IMR-90 (cell line): Measurements from ENCODE around the gene KNTC1.

Experiments used
- CEBPB ChIP-seq: IDR thresholded peaks from 2 replicates; pipeline ENCODE4 v1.6.1; 2012; ENCODE audit warnings: low read depth, low read length, improper control_type of control experiment
- CTCF ChIP-seq: conservative IDR thresholded peaks from 2 replicates; pipeline ENCODE4 v1.5.1; 2012; ENCODE audit warnings: mild to moderate bottlenecking, low read depth, low read length, improper control_type of control experiment
- ELK1 ChIP-seq: fragments of 150-350 bp; IDR thresholded peaks from 2 replicates; pipeline ENCODE4 v1.6.1; 2016; ENCODE audit warnings: low read depth, mild to moderate bottlenecking, low read length, moderate library complexity, borderline replicate concordance
- MAFK ChIP-seq: IDR thresholded peaks from 2 replicates; pipeline ENCODE4 v1.6.1; 2012; ENCODE audit warnings: low read depth, low read length, improper control_type of control experiment
- POLR2A ChIP-seq: IDR thresholded peaks from 2 replicates; pipeline ENCODE4 v1.6.1; 2012; ENCODE audit warnings: mild to moderate bottlenecking, low read depth, low read length
- SMC3 ChIP-seq: fragments of 150-350 bp; IDR thresholded peaks from 2 replicates; pipeline ENCODE4 v1.6.1; 2016; ENCODE audit warnings: low read depth, mild to moderate bottlenecking, antibody characterized with exemption, low read length, moderate library complexity

GRCh38 chr12:122669397-122670070 is 142.5 kb downstream of the KNTC1 start:
- TF ChIP-seq CEBPB, result no peak
- TF ChIP-seq MAFK, result no peak
- no peak for TF ChIP-seq SMC3
- TF ChIP-seq CTCF, result no peak
- TF ChIP-seq POLR2A, result no peak
- TF ChIP-seq ELK1, result no peak
